HCT116 (cell line): Measurements from ENCODE around the gene MIA2. TPM values are rescaled to one million over a fixed set of nuclear protein-coding genes. Genes with fewer than 3 reads are reported as not detected.

Experiments used
- CBX3 ChIP-seq: IDR thresholded peaks from 2 replicates; pipeline ENCODE4 v1.6.1; 2012; ENCODE audit warnings: low read depth
- EGR1 ChIP-seq: IDR thresholded peaks from 2 replicates; pipeline ENCODE4 v1.6.1; 2012; ENCODE audit warnings: low read depth
- POLR2AphosphoS5 ChIP-seq: IDR thresholded peaks from 2 replicates; pipeline ENCODE4 v1.6.1; 2011; ENCODE audit warnings: mild to moderate bottlenecking, low read depth, low read length, moderate library complexity
- SIN3A ChIP-seq: IDR thresholded peaks from 2 replicates; pipeline ENCODE4 v1.6.1; 2012; ENCODE audit warnings: low read depth
- YY1 ChIP-seq: IDR thresholded peaks from 2 replicates; pipeline ENCODE4 v1.6.1; 2011; ENCODE audit warnings: low read length, low read depth, moderate library complexity, mild to moderate bottlenecking; ENCODE audit not compliant: insufficient replicate concordance; ENCODE audit errors: extremely low read depth
- ZBTB33 ChIP-seq: IDR thresholded peaks from 2 replicates; pipeline ENCODE4 v1.6.1; 2011; ENCODE audit warnings: mild to moderate bottlenecking, low read length, moderate library complexity; ENCODE audit not compliant: insufficient replicate concordance; ENCODE audit errors: extremely low read depth
- ZNF274 ChIP-seq: fragments of 200-500 bp; sonication (Bioruptor generic); IDR thresholded peaks from 2 replicates; pipeline ENCODE4 v1.6.1; 2014; ENCODE audit warnings: mild to moderate bottlenecking, low read depth, low read length, inconsistent platforms
- total RNA-seq: library from RNA; stranded (reverse); gene quantifications from one replicate; pipeline ENCODE4 v1.2.1, GENCODE V29; 2021; ENCODE audit not compliant: unreplicated experiment
- TF ChIP-seq, protein P1 (sequence below): IDR thresholded peaks from 2 replicates; pipeline ENCODE4 v1.6.1; 2012; ENCODE audit warnings: low read depth

MIA2 gene
- total RNA-seq, 1 experiment from 2014 or later: 31.1 TPM

GRCh38 chr14:39218171-39218769 is 15.4 kb upstream of the MIA2 start (continued):
- no peak for TF ChIP-seq CBX3
- TF ChIP-seq SIN3A: no peak; the same call in 1 of the 2 replicates
- no peak for TF ChIP-seq ZBTB33
- TF ChIP-seq EGR1: peak; percentile 63; the same call in 1 of the 2 replicates
- no peak for TF ChIP-seq ZNF274
- TF ChIP-seq POLR2AphosphoS5: no peak; the same call in 1 of the 2 replicates
- TF ChIP-seq, protein P1, sequence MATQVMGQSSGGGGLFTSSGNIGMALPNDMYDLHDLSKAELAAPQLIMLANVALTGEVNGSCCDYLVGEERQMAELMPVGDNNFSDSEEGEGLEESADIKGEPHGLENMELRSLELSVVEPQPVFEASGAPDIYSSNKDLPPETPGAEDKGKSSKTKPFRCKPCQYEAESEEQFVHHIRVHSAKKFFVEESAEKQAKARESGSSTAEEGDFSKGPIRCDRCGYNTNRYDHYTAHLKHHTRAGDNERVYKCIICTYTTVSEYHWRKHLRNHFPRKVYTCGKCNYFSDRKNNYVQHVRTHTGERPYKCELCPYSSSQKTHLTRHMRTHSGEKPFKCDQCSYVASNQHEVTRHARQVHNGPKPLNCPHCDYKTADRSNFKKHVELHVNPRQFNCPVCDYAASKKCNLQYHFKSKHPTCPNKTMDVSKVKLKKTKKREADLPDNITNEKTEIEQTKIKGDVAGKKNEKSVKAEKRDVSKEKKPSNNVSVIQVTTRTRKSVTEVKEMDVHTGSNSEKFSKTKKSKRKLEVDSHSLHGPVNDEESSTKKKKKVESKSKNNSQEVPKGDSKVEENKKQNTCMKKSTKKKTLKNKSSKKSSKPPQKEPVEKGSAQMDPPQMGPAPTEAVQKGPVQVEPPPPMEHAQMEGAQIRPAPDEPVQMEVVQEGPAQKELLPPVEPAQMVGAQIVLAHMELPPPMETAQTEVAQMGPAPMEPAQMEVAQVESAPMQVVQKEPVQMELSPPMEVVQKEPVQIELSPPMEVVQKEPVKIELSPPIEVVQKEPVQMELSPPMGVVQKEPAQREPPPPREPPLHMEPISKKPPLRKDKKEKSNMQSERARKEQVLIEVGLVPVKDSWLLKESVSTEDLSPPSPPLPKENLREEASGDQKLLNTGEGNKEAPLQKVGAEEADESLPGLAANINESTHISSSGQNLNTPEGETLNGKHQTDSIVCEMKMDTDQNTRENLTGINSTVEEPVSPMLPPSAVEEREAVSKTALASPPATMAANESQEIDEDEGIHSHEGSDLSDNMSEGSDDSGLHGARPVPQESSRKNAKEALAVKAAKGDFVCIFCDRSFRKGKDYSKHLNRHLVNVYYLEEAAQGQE: no peak
- TF ChIP-seq YY1: no peak
